ENCODE results near the gene KRTAP4-16.

- TF ChIP-seq EZH2 (IDR thresholded peaks at IDR 0.05; ENCODE audit: insufficient read depth, low read length), result no peak
- no peak for TF ChIP-seq CTCF (IDR thresholded peaks at IDR 0.05; ENCODE audit: insufficient read depth, low read depth, low read length)
Observed at GRCh38 chr17:41125064-41125463, 23.1 kb upstream of the KRTAP4-16 start.
